Myometrial cell (primary cell): Measurements from ENCODE around the gene MVD. TPM values are rescaled to one million over a fixed set of nuclear protein-coding genes. Genes with fewer than 3 reads are reported as not detected.

Experiments
- total RNA-seq: library from RNA; depleted of rRNA; stranded (reverse); fragments of >200 nt; gene quantifications from 2 replicates; pipeline ENCODE4 v1.2.3, GENCODE V29; 2015

Gene MVD, protein sequence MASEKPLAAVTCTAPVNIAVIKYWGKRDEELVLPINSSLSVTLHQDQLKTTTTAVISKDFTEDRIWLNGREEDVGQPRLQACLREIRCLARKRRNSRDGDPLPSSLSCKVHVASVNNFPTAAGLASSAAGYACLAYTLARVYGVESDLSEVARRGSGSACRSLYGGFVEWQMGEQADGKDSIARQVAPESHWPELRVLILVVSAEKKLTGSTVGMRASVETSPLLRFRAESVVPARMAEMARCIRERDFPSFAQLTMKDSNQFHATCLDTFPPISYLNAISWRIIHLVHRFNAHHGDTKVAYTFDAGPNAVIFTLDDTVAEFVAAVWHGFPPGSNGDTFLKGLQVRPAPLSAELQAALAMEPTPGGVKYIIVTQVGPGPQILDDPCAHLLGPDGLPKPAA
- 255 and 295 TPM in 2 replicates for total RNA-seq

DNA sequence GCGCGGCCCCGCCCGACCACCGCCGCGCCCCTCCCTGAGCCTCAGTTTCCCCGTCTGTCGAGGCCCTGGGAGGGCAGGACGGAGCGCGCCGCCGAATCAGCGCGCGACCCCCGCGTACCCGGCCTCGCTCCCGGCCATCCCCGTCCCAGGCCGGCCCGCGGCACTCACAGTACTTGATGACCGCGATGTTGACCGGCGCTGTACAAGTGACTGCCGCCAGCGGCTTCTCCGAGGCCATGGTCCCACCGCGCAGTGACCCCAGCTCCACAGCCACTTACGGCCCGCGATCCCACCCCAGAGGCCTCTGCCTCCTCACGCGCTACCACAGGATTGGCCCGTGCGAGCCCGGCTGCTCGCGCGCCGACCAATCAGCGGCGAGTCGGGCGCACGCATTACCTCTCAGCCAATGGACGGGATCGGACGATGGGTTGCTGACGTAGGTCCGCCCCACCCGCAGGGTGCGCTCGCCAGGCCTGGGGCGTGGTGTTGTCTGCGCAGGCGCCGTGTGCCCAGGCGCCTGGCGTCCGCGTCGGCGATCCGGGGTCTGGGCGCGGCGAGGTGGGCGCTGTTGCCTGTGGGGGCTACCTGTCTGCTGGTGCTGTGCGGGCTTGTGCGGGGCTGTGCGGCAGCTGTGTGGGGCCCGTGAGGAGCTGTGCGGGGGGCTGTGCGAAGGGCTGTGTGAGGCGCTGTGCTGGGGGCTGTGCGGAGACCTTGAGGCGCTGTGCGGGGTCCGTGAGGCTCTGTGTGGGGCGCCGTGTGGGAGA, at the start of gene MVD:
Gene MVD, minus strand, starts transcription at position 249 of the 764 bp plus-strand sequence. Its CDS starts 11 bp downstream, at position 238.

DNA sequence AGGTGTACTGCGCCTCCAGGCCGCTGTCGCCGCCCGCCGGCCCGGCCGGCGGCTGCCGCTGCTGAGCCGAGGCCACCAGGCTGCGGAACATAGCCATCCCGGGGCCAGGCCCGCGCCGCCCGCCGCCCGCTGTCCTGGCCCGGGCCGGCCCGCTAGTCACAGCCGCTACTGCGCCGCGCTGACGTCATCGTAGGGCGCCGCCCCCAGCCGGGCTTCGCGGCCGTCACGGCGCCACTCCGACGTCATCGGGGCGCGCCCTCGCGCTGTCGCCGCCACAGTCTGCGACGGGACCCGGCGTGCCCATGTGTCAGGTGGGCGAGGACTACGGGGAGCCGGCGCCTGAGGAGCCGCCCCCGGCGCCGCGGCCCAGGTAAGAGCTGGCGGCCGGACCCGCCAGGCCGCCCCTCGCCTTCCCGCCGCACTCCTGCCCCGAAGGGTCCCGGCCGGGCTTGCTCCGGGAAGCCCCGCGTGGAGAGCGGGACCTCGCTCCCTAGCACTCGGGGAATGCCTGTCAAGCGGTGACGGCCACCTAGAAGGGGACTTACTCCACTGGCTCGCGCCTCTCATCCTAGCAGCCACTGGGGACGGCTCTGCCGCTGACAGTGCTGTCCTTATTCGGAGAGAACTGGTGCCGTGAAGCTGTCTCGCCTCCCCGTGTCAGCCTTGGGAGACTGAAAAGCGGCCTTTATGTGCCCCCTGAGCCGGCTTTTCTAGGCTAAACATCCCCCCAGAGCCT, 43.5 kb upstream of the MVD start, which contains the start of the genes CTU2 and RNF166:
Gene CTU2, plus strand, starts transcription at position 275 of the 736 bp plus-strand sequence. Its CDS starts 28 bp downstream, at position 303.
Gene RNF166, minus strand, starts transcription at position 180 of the 736 bp plus-strand sequence. Its CDS starts 83 bp downstream, at position 97.

DNA sequence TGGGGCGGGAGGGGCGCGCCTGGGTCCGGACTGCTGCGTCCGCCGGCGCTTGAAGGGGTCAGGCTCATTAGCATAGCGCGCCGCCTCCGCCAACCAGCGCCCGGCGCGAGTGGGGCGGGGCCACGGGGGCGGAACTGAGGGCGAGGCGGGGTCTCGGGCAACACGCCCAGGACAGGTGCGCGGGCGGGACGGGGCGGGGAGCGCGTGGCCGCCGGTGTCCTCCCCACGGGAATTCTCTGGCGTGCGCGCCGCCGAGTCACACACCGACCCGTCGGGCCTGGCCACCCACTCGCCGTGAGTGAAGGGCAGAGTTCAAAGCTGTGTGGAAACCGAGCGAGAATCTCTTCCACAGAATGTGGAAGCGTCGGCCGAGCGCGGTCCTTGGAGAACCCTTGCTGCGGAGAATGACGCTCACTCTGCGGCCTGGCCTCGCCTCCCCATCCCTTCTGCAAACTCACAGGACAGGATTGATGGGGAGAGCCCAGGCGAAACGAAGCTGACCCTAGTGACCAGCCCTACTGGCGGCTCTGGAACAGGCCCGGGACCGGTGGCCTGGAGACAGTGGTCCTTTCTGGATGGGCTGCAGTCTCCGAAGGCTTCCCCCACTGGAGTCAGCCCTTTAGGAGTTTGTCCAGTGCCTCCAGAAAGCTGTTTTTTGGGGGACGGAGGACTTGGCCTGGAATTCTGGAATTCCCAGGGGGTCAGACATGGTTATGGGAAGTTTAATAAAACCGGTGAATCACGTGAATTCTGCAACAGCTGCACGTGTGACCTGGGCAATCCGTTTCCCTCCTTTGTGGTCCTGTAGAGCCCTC, 23.8 kb upstream of the MVD start, which contains the start of gene SNAI3:
Gene SNAI3, minus strand, starts transcription at position 69 of the 815 bp plus-strand sequence. CDS start 101 bp downstream, outside the sequence.

DNA sequence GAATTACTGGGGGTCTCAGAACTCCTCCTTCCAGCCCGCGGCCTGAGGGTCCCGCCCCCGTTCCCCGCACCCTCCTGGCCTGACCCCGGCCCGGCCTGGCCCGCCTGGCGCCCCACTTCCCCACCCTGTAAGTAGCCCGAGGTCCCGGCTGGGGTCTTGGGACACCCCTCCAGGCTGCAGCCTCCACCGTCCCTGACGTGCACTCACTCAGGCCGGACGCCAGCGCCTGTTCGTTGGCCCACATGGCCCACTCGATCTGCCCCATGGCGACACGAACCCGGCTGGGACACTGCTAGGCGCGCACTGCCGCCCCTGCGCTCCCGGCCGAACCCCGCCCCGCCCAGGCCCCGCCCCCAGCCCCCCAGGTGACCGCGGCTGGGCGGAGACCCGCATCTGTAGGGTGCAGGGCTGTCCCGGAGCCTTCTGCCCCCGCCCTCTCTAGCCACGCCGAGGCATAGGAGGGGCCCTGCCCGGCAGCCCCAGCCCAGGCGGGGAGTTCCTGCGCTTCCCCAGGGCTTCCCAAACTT, 12.1 kb downstream of the MVD start, which contains the start of gene CYBA:
Gene CYBA, minus strand, starts transcription at position 305 of the 527 bp plus-strand sequence. Its CDS starts 40 bp downstream, at position 265.

DNA sequence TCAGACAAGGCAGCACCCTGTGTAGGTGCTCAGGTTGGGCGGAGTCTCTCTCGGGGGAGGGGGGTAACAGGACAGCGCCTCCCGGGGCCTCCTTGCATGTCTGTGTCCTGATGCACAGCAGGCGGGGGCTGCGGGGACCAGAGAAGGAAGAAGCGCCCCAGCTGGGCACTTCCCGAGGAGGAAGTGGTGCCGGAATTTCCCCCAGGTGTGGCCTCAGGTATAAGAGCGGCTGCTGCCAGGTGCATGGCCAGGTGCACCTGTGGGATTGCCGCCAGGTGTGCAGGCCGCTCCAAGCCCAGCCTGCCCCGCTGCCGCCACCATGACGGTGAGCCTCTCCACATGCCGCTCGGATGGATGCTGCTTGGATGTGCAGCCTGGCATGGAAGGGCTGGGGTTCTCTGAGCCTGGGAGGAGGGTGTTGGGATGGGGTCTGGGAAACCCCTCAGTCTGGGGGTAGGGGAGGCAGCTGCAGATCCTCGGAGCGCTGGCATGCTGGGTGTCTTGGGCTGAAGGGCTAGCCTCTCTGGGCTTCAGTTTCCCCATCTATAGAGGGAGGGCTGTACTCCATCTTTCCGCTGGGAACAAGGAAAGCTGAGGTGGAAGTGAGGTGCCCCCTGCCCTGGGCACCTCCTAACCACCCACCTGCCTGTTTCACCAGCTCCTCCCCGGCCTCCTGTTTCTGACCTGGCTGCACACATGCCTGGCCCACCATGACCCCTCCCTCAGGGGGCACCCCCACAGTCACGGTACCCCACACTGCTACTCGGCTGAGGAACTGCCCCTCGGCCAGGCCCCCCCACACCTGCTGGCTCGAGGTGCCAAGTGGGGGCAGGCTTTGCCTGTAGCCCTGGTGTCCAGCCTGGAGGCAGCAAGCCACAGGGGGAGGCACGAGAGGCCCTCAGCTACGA, 24.3 kb downstream of the MVD start, which contains the start of gene IL17C:
Gene IL17C, plus strand, starts transcription at position 250 of the 908 bp plus-strand sequence. Its CDS starts 70 bp downstream, at position 320.

Other genes with a start within 250 kb of the MVD start
- gene ZFPM1, start 209.8 kb downstream of the MVD start, total RNA-seq: 0.58 and 0.89 TPM in 2 replicates
- gene ZC3H18, start 92.7 kb downstream of the MVD start, total RNA-seq: 9.4 and 11.2 TPM in 2 replicates
- gene IL17C, start 24.5 kb downstream of the MVD start, total RNA-seq: 1.4 TPM in 1 of 2 replicates, not detected in the other
- gene CYBA, start 12.0 kb downstream of the MVD start, total RNA-seq: 321 and 495 TPM in 2 replicates
- not detected in 2 replicates for gene SNAI3, start 23.4 kb upstream of the MVD start, total RNA-seq
- gene RNF166, start 43.3 kb upstream of the MVD start, total RNA-seq: 26.5 and 30.1 TPM in 2 replicates
- 21.9 and 25.0 TPM in 2 replicates for gene CTU2, start 43.4 kb upstream of the MVD start, total RNA-seq
- 205 and 248 TPM in 2 replicates for gene PIEZO1, start 122.1 kb upstream of the MVD start, total RNA-seq
- 18.6 and 29.4 TPM in 2 replicates for gene CDT1, start 140.7 kb upstream of the MVD start, total RNA-seq
- 158 and 223 TPM in 2 replicates for gene APRT, start 148.8 kb upstream of the MVD start, total RNA-seq
- 25.9 and 26.2 TPM in 2 replicates for gene GALNS, start 193.9 kb upstream of the MVD start, total RNA-seq
- gene TRAPPC2L, start 194.0 kb upstream of the MVD start, total RNA-seq: 54.2 and 56.4 TPM in 2 replicates
- not detected in 2 replicates for gene PABPN1L, start 203.6 kb upstream of the MVD start, total RNA-seq